ENCODE measurements around the gene TMEM273.

GRCh38 chr10:49123981-49124950, 63.9 kb downstream of the TMEM273 start:
- no peak for TF ChIP-seq CTCF (IDR thresholded peaks at IDR 0.05)
- no peak for TF ChIP-seq POLR2A (IDR thresholded peaks at IDR 0.05)

Data from esophagus squamous epithelium (tissue), 4 donors.